HepG2 (cell line): ENCODE results near the gene LRRC32. TPM values are rescaled to one million over a fixed set of nuclear protein-coding genes. Genes with fewer than 3 reads are reported as not detected.

ENCODE experiments used
- ATAC-seq: fragments of 200-7000 bp; cut with Tn5 transposase; 3 replicates; pipeline ENCODE4 v1.9.1; 2020; ENCODE audit warnings: mild to moderate bottlenecking, moderate library complexity
- BruUV-seq: library from RNA; stranded (reverse); fragments of 400-500 nt; replicated peaks from 2 replicates; lab custom pipeline; 2021; lab: Mats Ljungman, UMichigan
- CTCF ChIA-PET: fragments of 300-600 bp; formaldehyde crosslinking; extraction: SDS; loops from one replicate; lab custom pipeline; 2021; ENCODE audit warnings: low total read pairs, inconsistent platforms, low intra/inter-chr PET ratio; lab: Yijun Ruan, JAX
- POLR2A ChIA-PET: fragments of 350-600 bp; sonication (Branson Sonifier 250); formaldehyde crosslinking; loops from one replicate; lab custom pipeline; 2020; ENCODE audit warnings: antibody characterized with exemption, inconsistent platforms; lab: Yijun Ruan, JAX
- DNase-seq: peaks from one replicate; pipeline ENCODE4 v3.0.0-alpha.2; 2015; ENCODE audit warnings: low spot score
- FAIRE-seq: peaks from 3 replicates; lab custom pipeline; 2011; peaks lifted over from hg19 to GRCh38; lab: Jason Lieb, UNC
- H2AFZ ChIP-seq: one replicate; pipeline ENCODE4 v1.6.1; 2011; ENCODE audit warnings: low read length, inconsistent platforms
- H3K27ac ChIP-seq: fragments of 300-600 bp; 3 replicates; pipeline ENCODE4 v1.8.0; 2011; ENCODE audit warnings: mixed run types, mild to moderate bottlenecking, mixed read lengths, low read length, inconsistent platforms; ENCODE audit not compliant: insufficient read depth; ENCODE audit errors: extremely low read length
- H3K27me3 ChIP-seq, 2 experiments: fragments of 200-600 bp in 1 of 2; 2 replicates in 1 of 2; 3 replicates in 1 of 2; pipeline versions ENCODE4 v1.6.0 to v1.8.0; 2011; ENCODE audit warnings: low read length in 2 of 2, mild to moderate bottlenecking in 2 of 2, moderate library complexity in 2 of 2, inconsistent platforms in 1 of 2; ENCODE audit not compliant: insufficient read depth in 2 of 2, control insufficient read depth in 1 of 2
- H3K36me3 ChIP-seq, 2 experiments: fragments of 200-600 bp in 1 of 2; replicated peaks in 1 of 2; 2 replicates in 1 of 2; 3 replicates in 1 of 2; pipeline versions ENCODE4 v1.5.1 to v1.8.0; 2011; ENCODE audit warnings: low read length in 2 of 2, inconsistent platforms in 1 of 2; ENCODE audit not compliant: insufficient read depth in 2 of 2, control insufficient read depth in 1 of 2
- H3K4me1 ChIP-seq: 2 replicates; pipeline ENCODE4 v1.5.1; 2012; ENCODE audit warnings: low read length, inconsistent platforms; ENCODE audit not compliant: insufficient read depth
- H3K4me2 ChIP-seq: 2 replicates; pipeline ENCODE4 v1.6.0; 2011; ENCODE audit warnings: low read depth, low read length, inconsistent platforms
- H3K4me3 ChIP-seq, 3 experiments: fragments of 200-600 bp in 1 of 3; sonication (generic), shearing (Covaris generic) in 1 of 3; replicated peaks in 1 of 3; 2 replicates each; pipeline ENCODE4 v1.5.1; 2011 to 2016; ENCODE audit warnings: low read length in 3 of 3, inconsistent platforms in 2 of 3, low read depth in 2 of 3, mild to moderate bottlenecking in 2 of 3, control low read depth in 1 of 3, mixed read lengths in 1 of 3; ENCODE audit not compliant: insufficient read depth in 1 of 3
- H3K79me2 ChIP-seq: one replicate; pipeline ENCODE4 v1.6.1; 2011; ENCODE audit warnings: low read length, inconsistent platforms; ENCODE audit not compliant: insufficient read depth
- H3K9ac ChIP-seq: 2 replicates; pipeline ENCODE4 v1.6.0; 2011; ENCODE audit warnings: mild to moderate bottlenecking, low read depth, low read length, inconsistent platforms; ENCODE audit not compliant: insufficient read depth
- H3K9me3 ChIP-seq: 2 replicates; pipeline ENCODE4 v1.5.1; 2012; ENCODE audit warnings: mild to moderate bottlenecking, low read length
- H4K20me1 ChIP-seq: 2 replicates; pipeline ENCODE4 v1.6.0; 2011; ENCODE audit warnings: inconsistent platforms, mild to moderate bottlenecking, low read length, moderate library complexity; ENCODE audit not compliant: insufficient read depth
- ARID3A ChIP-seq: IDR thresholded peaks from 2 replicates; pipeline ENCODE4 v1.6.1; 2012; ENCODE audit warnings: low read depth, low read length, improper control_type of control experiment
- CREB1 ChIP-seq, 2 experiments: fragments of 450-650 bp in 1 of 2; IDR thresholded peaks; 2 replicates each; pipeline ENCODE4 v1.6.1; 2016 to 2017; ENCODE audit warnings: control low read depth in 1 of 2, mild to moderate bottlenecking in 1 of 2, missing compliant biosample characterization in 1 of 2, missing genetic modification characterization in 1 of 2
- GATA4 ChIP-seq: sonication (generic); IDR thresholded peaks from 2 replicates; pipeline ENCODE4 v1.6.1; 2016; ENCODE audit warnings: antibody characterized with exemption, low read depth, borderline replicate concordance
- HDAC2 ChIP-seq: sonication (generic); formaldehyde crosslinking; IDR thresholded peaks from 2 replicates; pipeline ENCODE4 v1.4.0; 2020; ENCODE audit warnings: missing genetic modification reagents
- HNF1B ChIP-seq: sonication (generic); formaldehyde crosslinking; IDR thresholded peaks from 2 replicates; pipeline ENCODE4 v1.5.1; 2020; ENCODE audit warnings: mild to moderate bottlenecking, moderate library complexity, missing genetic modification reagents
- IKZF5 ChIP-seq: IDR thresholded peaks from 2 replicates; pipeline ENCODE4 v1.6.1; 2018; ENCODE audit warnings: missing genetic modification reagents, mild to moderate bottlenecking, missing compliant biosample characterization
- IRF1 ChIP-seq: sonication (generic); formaldehyde crosslinking; IDR thresholded peaks from 2 replicates; pipeline ENCODE4 v1.4.0; 2020; ENCODE audit warnings: low read depth, mild to moderate bottlenecking, missing genetic modification reagents
- KDM2A ChIP-seq: sonication (generic); formaldehyde crosslinking; IDR thresholded peaks from 2 replicates; pipeline ENCODE4 v1.4.0; 2020; ENCODE audit warnings: low read depth, missing genetic modification reagents, borderline replicate concordance
- MZF1 ChIP-seq: sonication (generic); formaldehyde crosslinking; IDR thresholded peaks from 2 replicates; pipeline ENCODE4 v1.8.1; 2023; ENCODE audit warnings: mild to moderate bottlenecking, missing genetic modification reagents, borderline replicate concordance
- PCBP2 ChIP-seq: fragments of 200-400 bp; formaldehyde crosslinking; optimal IDR thresholded peaks from 2 replicates; pipeline ENCODE3; 2018; ENCODE audit warnings: low read length, low read depth; ENCODE audit not compliant: poor library complexity, severe bottlenecking
- RBAK ChIP-seq: sonication (generic); formaldehyde crosslinking; IDR thresholded peaks from 2 replicates; pipeline ENCODE4 v1.5.1; 2020; ENCODE audit warnings: mild to moderate bottlenecking, missing genetic modification reagents
- TCF7 ChIP-seq: sonication (generic); IDR thresholded peaks from 2 replicates; pipeline ENCODE4 v1.6.1; 2016; ENCODE audit warnings: antibody characterized with exemption, low read depth
- TOE1 ChIP-seq: sonication (generic); formaldehyde crosslinking; IDR thresholded peaks from 2 replicates; pipeline ENCODE4 v1.4.0; 2020; ENCODE audit warnings: mild to moderate bottlenecking, missing genetic modification reagents
- ZNF781 ChIP-seq: sonication (generic); formaldehyde crosslinking; IDR thresholded peaks from 2 replicates; pipeline ENCODE4 v1.5.1; 2020; ENCODE audit warnings: borderline replicate concordance, mild to moderate bottlenecking, missing genetic modification reagents; ENCODE audit errors: not compliant biosample characterization
- WGBS: methylation state at CpG from one replicate; pipeline ENCODE4 v1.1.6; 2017; ENCODE audit warnings: low lambda C conversion rate; 5-methylcytosine and 5-hydroxymethylcytosine counted together
- in situ Hi-C: cut with HindIII; loops from 2 replicates; pipeline ENCODE4 v1.10.0; 2017; ENCODE audit warnings: low pct_unique_long_range_greater_than_20kb; ENCODE audit not compliant: extremely low pct_ligation_motif_present
- intact Hi-C: fragments of 100-400 bp; cut with micrococcal nuclease; formaldehyde crosslinking; loops from one replicate; pipeline ENCODE4 v1.10.0; 2022; ENCODE audit not compliant: unreplicated experiment
- polyA plus RNA-seq, 8 experiments: library from polyadenylated mRNA; depleted of rRNA in 3 of 8; stranded (reverse) in 7 of 8; unstranded in 1 of 8; fragments of >200 nt; fragmentation: Illumina TruSeq in 4 of 8; extraction: Trizol in 4 of 8; gene quantifications; 2 replicates each; pipeline versions ENCODE4 v1.2.1 to v1.2.3, GENCODE V29; 2011 to 2016; ENCODE audit warnings: low read depth in 4 of 8, missing spikeins in 1 of 8, mixed read lengths in 1 of 8; ENCODE audit not compliant: insufficient read depth in 1 of 8
- total RNA-seq, 5 experiments: library from RNA; depleted of rRNA; stranded (reverse); fragments of >200 nt; fragmentation: Illumina TruSeq; extraction: Trizol; gene quantifications; 2 replicates each; pipeline ENCODE4 v1.2.3, GENCODE V29; 2016; ENCODE audit warnings: low read depth in 1 of 5

The LRRC32 gene
- total and polyA plus RNA-seq, 2 of the 13 experiments (the other 11 are each of a cell fraction or from before 2014, with no cell fraction given) = 0.07 TPM; not detected in 1

GRCh38 chr11:76678321-76678720 is 7.8 kb upstream of the LRRC32 start:
- Histone ChIP-seq H3K4me2 (no peak overlapping the region), H2AFZ (no peak overlapping the region), H3K9me3 (no peaks in the 10 kb centered on the region), H3K9ac (no peak overlapping the region), H3K4me3 (no peak overlapping the region), H3K79me2 (no peaks in the 10 kb centered on the region)
- intact Hi-C loops = no loop called here
- no TSS peak for BruUV-seq
- ATAC-seq (no peak), DNase-seq (no peak)
- CTCF ChIA-PET = no interaction called here
- 18% methylated on average over 8 of the region's 8 CpGs for WGBS
- TF ChIP-seq ARID3A (no peak), IKZF5 (CRISPR knock-in tag) (no peak), CREB1 (IDR thresholded peaks at IDR 0.05) (peak; percentile 30; the same call in 1 of the 2 replicates), CREB1 (CRISPR knock-in tag; IDR thresholded peaks at IDR 0.05) (no peak), KDM2A (CRISPR knock-in tag) (no peak), TOE1 (CRISPR knock-in tag) (no peak)
- TF ChIP-seq, all 625 proteins: peak for 1
- Histone ChIP-seq H4K20me1 (no peaks in the 10 kb centered on the region; the same call in 1 of the 2 replicates), H3K27ac (no peak overlapping the region), H3K4me1 (peaks cover 14% of the 10 kb centered on the region), H3K36me3 (no peaks in the 10 kb centered on the region), H3K27me3 (peaks cover 7 to 50% of the 10 kb centered on the region in 2 experiments; a peak in 4 of 5 replicates)
- no peak for FAIRE-seq
- in situ Hi-C loops = no loop called here
- POLR2A ChIA-PET = no interaction called here

GRCh38 chr11:76677458-76677765 is 6.9 kb upstream of the LRRC32 start:
- Histone ChIP-seq H3K9ac (no peak overlapping the region), H3K4me2 (no peak overlapping the region), H3K4me3 (no peak overlapping the region), H3K9me3 (no peaks in the 10 kb centered on the region), H3K27ac (no peak overlapping the region), H4K20me1 (no peaks in the 10 kb centered on the region; the same call in 1 of the 2 replicates), H2AFZ (no peak overlapping the region), H3K4me1 (peaks cover 23% of the 10 kb centered on the region), H3K36me3 (no peaks in the 10 kb centered on the region), H3K27me3 (peaks cover 7 to 48% of the 10 kb centered on the region in 2 experiments; a peak in 4 of 5 replicates), H3K79me2 (no peaks in the 10 kb centered on the region)
- ChIA-PET CTCF (no interaction called here), POLR2A (no interaction called here)
- no TSS peak for BruUV-seq
- FAIRE-seq = no peak
- ATAC-seq = no peak
- intact Hi-C loops = no loop called here
- in situ Hi-C loops = no loop called here
- no peak for DNase-seq
- no peak for TF ChIP-seq ZNF781 (CRISPR knock-in tag)
- no peak for TF ChIP-seq PCBP2
- no peak for TF ChIP-seq HNF1B (CRISPR knock-in tag)
- TF ChIP-seq HDAC2 (CRISPR knock-in tag) = no peak
- no peak for TF ChIP-seq GATA4
- no peak for TF ChIP-seq MZF1 (CRISPR knock-in tag)
- TF ChIP-seq IRF1 (CRISPR knock-in tag) = no peak
- no peak for TF ChIP-seq TCF7
- TF ChIP-seq RBAK (CRISPR knock-in tag) = no peak
